ENCODE data around the gene GCGR.
A peak's percentile ranks its signal among the peaks of the same experiment; 100 is the strongest.

Gene GCGR

GRCh38 chr17:81823820-81824550 lies 20.0 kb downstream of the GCGR start:
- H3K4me2 ChIP-seq (ENCODE audit: low read length, poor library complexity, severe bottlenecking) = no peak overlapping the region
- H2BK5ac ChIP-seq (ENCODE audit: low read depth, low read length, poor library complexity, severe bottlenecking) = no peak overlapping the region
- no peak overlapping the region for H3K23ac ChIP-seq (ENCODE audit: low read length in 2 of 2)
- no peak overlapping the region for H3K9ac ChIP-seq (ENCODE audit: low read length)
- DNase-seq = no peak
- H3K4ac ChIP-seq (ENCODE audit: low read depth in 1 of 2, low read length in 2 of 2) = no peak overlapping the region
- no peak overlapping the region for H3K18ac ChIP-seq (ENCODE audit: low read depth in 1 of 2, low read length in 2 of 2)
- peaks cover 10 to 62% of the 10 kb centered on the region in 2 experiments for H3K36me3 ChIP-seq (ENCODE audit: control insufficient read depth in 1 of 2, insufficient read depth in 2 of 2, low read depth in 1 of 2, low read length in 2 of 2)
- no peak overlapping the region for H3K14ac ChIP-seq (ENCODE audit: low read length in 2 of 2)
- no peak overlapping the region for H2AFZ ChIP-seq (ENCODE audit: low read depth, low read length)
- 96% methylated on average over 31 of the region's 33 CpGs for WGBS
- no peak overlapping the region for H3K27ac ChIP-seq (ENCODE audit: low read length, poor library complexity, severe bottlenecking)
- H2AK5ac ChIP-seq (ENCODE audit: low read length, severe bottlenecking) = no peak overlapping the region
- H3K27me3 ChIP-seq (ENCODE audit: control insufficient read depth in 1 of 2, insufficient read depth in 1 of 2, low read length in 2 of 2) = peaks cover 0 to 6% of the 10 kb centered on the region in 2 experiments
- no peak overlapping the region for H4K8ac ChIP-seq (ENCODE audit: low read length)
- H3K4me1 ChIP-seq (ENCODE audit: control insufficient read depth, insufficient read depth, low read depth, low read length) = peaks cover 21% of the 10 kb centered on the region
- no peak overlapping the region for H2BK120ac ChIP-seq (ENCODE audit: low read depth, low read length)
- peak overlapping the region in 1 of 2 experiments; percentile 3 for H3K4me3 ChIP-seq (ENCODE audit: insufficient read depth in 1 of 2, low read depth in 1 of 2, low read length in 2 of 2)
- peak overlapping the region in 1 of 2 experiments; percentile 12 for H2BK12ac ChIP-seq (ENCODE audit: low read length in 2 of 2)
- no peak overlapping the region for H2BK15ac ChIP-seq (ENCODE audit: low read depth, poor library complexity, severe bottlenecking)
- no peaks in the 10 kb centered on the region for H3K9me3 ChIP-seq (ENCODE audit: control insufficient read depth, low read length)
- H3K79me1 ChIP-seq (replicated peaks; ENCODE audit: low read length, poor library complexity, severe bottlenecking) = peaks cover 38% of the 10 kb centered on the region
- no peak overlapping the region for H4K91ac ChIP-seq (ENCODE audit: low read length)

GRCh38 chr17:81824595-81824994 lies 20.6 kb downstream of the GCGR start:
- H2AK5ac ChIP-seq (ENCODE audit: low read length, severe bottlenecking) = no peak overlapping the region
- no peak overlapping the region for H2BK15ac ChIP-seq (ENCODE audit: low read depth, poor library complexity, severe bottlenecking)
- peaks cover 21% of the 10 kb centered on the region for H3K4me1 ChIP-seq (ENCODE audit: control insufficient read depth, insufficient read depth, low read depth, low read length)
- H3K23ac ChIP-seq (ENCODE audit: low read length in 2 of 2) = no peak overlapping the region
- H4K8ac ChIP-seq (ENCODE audit: low read length) = no peak overlapping the region
- no peak overlapping the region for H3K9ac ChIP-seq (ENCODE audit: low read length)
- H4K91ac ChIP-seq (ENCODE audit: low read length) = no peak overlapping the region
- peak overlapping the region in 1 of 2 experiments; percentile 27 for H3K4me3 ChIP-seq (ENCODE audit: insufficient read depth in 1 of 2, low read depth in 1 of 2, low read length in 2 of 2)
- H3K14ac ChIP-seq (ENCODE audit: low read length in 2 of 2) = no peak overlapping the region
- peaks cover 0 to under 1% of the 10 kb centered on the region in 2 experiments for H3K27me3 ChIP-seq (ENCODE audit: control insufficient read depth in 1 of 2, insufficient read depth in 1 of 2, low read length in 2 of 2)
- H3K9me3 ChIP-seq (ENCODE audit: control insufficient read depth, low read length) = no peaks in the 10 kb centered on the region
- H2BK120ac ChIP-seq (ENCODE audit: low read depth, low read length) = no peak overlapping the region
- peaks cover 38% of the 10 kb centered on the region for H3K79me1 ChIP-seq (replicated peaks; ENCODE audit: low read length, poor library complexity, severe bottlenecking)
- H2BK12ac ChIP-seq (ENCODE audit: low read length in 2 of 2) = no peak overlapping the region
- H2BK5ac ChIP-seq (ENCODE audit: low read depth, low read length, poor library complexity, severe bottlenecking) = no peak overlapping the region
- no peak for DNase-seq
- H3K36me3 ChIP-seq (ENCODE audit: control insufficient read depth in 1 of 2, insufficient read depth in 2 of 2, low read depth in 1 of 2, low read length in 2 of 2) = peaks cover 11 to 60% of the 10 kb centered on the region in 2 experiments
- 90% methylated on average over 11 of the region's 11 CpGs for WGBS
- H3K4me2 ChIP-seq (ENCODE audit: low read length, poor library complexity, severe bottlenecking) = no peak overlapping the region
- no peak overlapping the region for H3K27ac ChIP-seq (ENCODE audit: low read length, poor library complexity, severe bottlenecking)
- H2AFZ ChIP-seq (ENCODE audit: low read depth, low read length) = no peak overlapping the region
- H3K4ac ChIP-seq (ENCODE audit: low read depth in 1 of 2, low read length in 2 of 2) = no peak overlapping the region
- no peak overlapping the region for H3K18ac ChIP-seq (ENCODE audit: low read depth in 1 of 2, low read length in 2 of 2)

- H3K27ac ChIP-seq (ENCODE audit: low read length, poor library complexity, severe bottlenecking) = no peak overlapping the region
- H3K27me3 ChIP-seq (ENCODE audit: control insufficient read depth in 1 of 2, insufficient read depth in 1 of 2, low read length in 2 of 2) = no peaks in the 10 kb centered on the region
- no peak overlapping the region for H3K14ac ChIP-seq (ENCODE audit: low read length in 2 of 2)
- no peak overlapping the region for H3K18ac ChIP-seq (ENCODE audit: low read depth in 1 of 2, low read length in 2 of 2)
- peak overlapping the region; percentile 47 for H4K8ac ChIP-seq (ENCODE audit: low read length)
- no peak overlapping the region for H2AK5ac ChIP-seq (ENCODE audit: low read length, severe bottlenecking)
- no peak overlapping the region for H3K4me3 ChIP-seq (ENCODE audit: insufficient read depth in 1 of 2, low read depth in 1 of 2, low read length in 2 of 2)
- H3K4me1 ChIP-seq (ENCODE audit: control insufficient read depth, insufficient read depth, low read depth, low read length) = peaks cover 24% of the 10 kb centered on the region
- no peak for DNase-seq
- H3K36me3 ChIP-seq (ENCODE audit: control insufficient read depth in 1 of 2, insufficient read depth in 2 of 2, low read depth in 1 of 2, low read length in 2 of 2) = peaks cover 14 to 65% of the 10 kb centered on the region in 2 experiments
- 90% methylated on average over 11 of the region's 11 CpGs for WGBS
- no peak overlapping the region for H2BK12ac ChIP-seq (ENCODE audit: low read length in 2 of 2)
- H2BK5ac ChIP-seq (ENCODE audit: low read depth, low read length, poor library complexity, severe bottlenecking) = no peak overlapping the region
- no peaks in the 10 kb centered on the region for H3K9me3 ChIP-seq (ENCODE audit: control insufficient read depth, low read length)
- no peak overlapping the region for H2BK15ac ChIP-seq (ENCODE audit: low read depth, poor library complexity, severe bottlenecking)
- peak overlapping the region; percentile 35 for H4K91ac ChIP-seq (ENCODE audit: low read length)
- no peak overlapping the region for H2AFZ ChIP-seq (ENCODE audit: low read depth, low read length)
- H3K23ac ChIP-seq (ENCODE audit: low read length in 2 of 2) = no peak overlapping the region
- H3K4ac ChIP-seq (ENCODE audit: low read depth in 1 of 2, low read length in 2 of 2) = no peak overlapping the region
- H3K79me1 ChIP-seq (replicated peaks; ENCODE audit: low read length, poor library complexity, severe bottlenecking) = peaks cover 40% of the 10 kb centered on the region
- no peak overlapping the region for H2BK120ac ChIP-seq (ENCODE audit: low read depth, low read length)
- no peak overlapping the region for H3K9ac ChIP-seq (ENCODE audit: low read length)
- no peak overlapping the region for H3K4me2 ChIP-seq (ENCODE audit: low read length, poor library complexity, severe bottlenecking)
These were observed 22.0 kb downstream of the GCGR start for GRCh38 chr17:81825841-81826466.

GRCh38 chr17:81828656-81829055 lies 24.7 kb downstream of the GCGR start:
- no peak overlapping the region for H2BK12ac ChIP-seq (ENCODE audit: low read length in 2 of 2)
- peak overlapping the region in 1 of 2 experiments; percentile 71 for H3K14ac ChIP-seq (ENCODE audit: low read length in 2 of 2)
- peaks cover 6 to 38% of the 10 kb centered on the region in 2 experiments for H3K36me3 ChIP-seq (ENCODE audit: control insufficient read depth in 1 of 2, insufficient read depth in 2 of 2, low read depth in 1 of 2, low read length in 2 of 2)
- no peaks in the 10 kb centered on the region for H3K9me3 ChIP-seq (ENCODE audit: control insufficient read depth, low read length)
- H3K23ac ChIP-seq (ENCODE audit: low read length in 2 of 2) = peak overlapping the region in 1 of 2 experiments; percentile 62
- H3K27ac ChIP-seq (ENCODE audit: low read length, poor library complexity, severe bottlenecking) = no peak overlapping the region
- H3K9ac ChIP-seq (ENCODE audit: low read length) = no peak overlapping the region
- peak overlapping the region; percentile 9 for H4K91ac ChIP-seq (ENCODE audit: low read length)
- H3K18ac ChIP-seq (ENCODE audit: low read depth in 1 of 2, low read length in 2 of 2) = peak overlapping the region; percentile 11 to 30
- peak overlapping the region; percentile 51 for H4K8ac ChIP-seq (ENCODE audit: low read length)
- H3K4me1 ChIP-seq (ENCODE audit: control insufficient read depth, insufficient read depth, low read depth, low read length) = peaks cover 26% of the 10 kb centered on the region
- no peak overlapping the region for H2AFZ ChIP-seq (ENCODE audit: low read depth, low read length)
- no peak overlapping the region for H2BK15ac ChIP-seq (ENCODE audit: low read depth, poor library complexity, severe bottlenecking)
- no peaks in the 10 kb centered on the region for H3K27me3 ChIP-seq (ENCODE audit: control insufficient read depth in 1 of 2, insufficient read depth in 1 of 2, low read length in 2 of 2)
- no peak overlapping the region for H2BK120ac ChIP-seq (ENCODE audit: low read depth, low read length)
- no peak overlapping the region for H2AK5ac ChIP-seq (ENCODE audit: low read length, severe bottlenecking)
- peak overlapping the region in 1 of 2 experiments; percentile 54 for H3K4ac ChIP-seq (ENCODE audit: low read depth in 1 of 2, low read length in 2 of 2)
- H2BK5ac ChIP-seq (ENCODE audit: low read depth, low read length, poor library complexity, severe bottlenecking) = no peak overlapping the region
- WGBS = 56% methylated on average over 7 of the region's 7 CpGs
- H3K4me2 ChIP-seq (ENCODE audit: low read length, poor library complexity, severe bottlenecking) = no peak overlapping the region
- peaks cover 47% of the 10 kb centered on the region for H3K79me1 ChIP-seq (replicated peaks; ENCODE audit: low read length, poor library complexity, severe bottlenecking)
- no peak overlapping the region for H3K4me3 ChIP-seq (ENCODE audit: insufficient read depth in 1 of 2, low read depth in 1 of 2, low read length in 2 of 2)
- no peak for DNase-seq

Measured in mesenchymal stem cell (in vitro differentiated cells and primary cell).